Activated CD4-positive, alpha-beta T cell treated with anti-CD3 and anti-CD28 coated beads, Interleukin-2, amount 50 U/mL, for 4 hours (primary cell): ENCODE results near the gene INPP5E.

Experiments
- DNase-seq, 2 experiments: peaks; one replicate each; pipeline ENCODE4 v3.0.0-alpha.2; 2020

The INPP5E gene

DNA sequence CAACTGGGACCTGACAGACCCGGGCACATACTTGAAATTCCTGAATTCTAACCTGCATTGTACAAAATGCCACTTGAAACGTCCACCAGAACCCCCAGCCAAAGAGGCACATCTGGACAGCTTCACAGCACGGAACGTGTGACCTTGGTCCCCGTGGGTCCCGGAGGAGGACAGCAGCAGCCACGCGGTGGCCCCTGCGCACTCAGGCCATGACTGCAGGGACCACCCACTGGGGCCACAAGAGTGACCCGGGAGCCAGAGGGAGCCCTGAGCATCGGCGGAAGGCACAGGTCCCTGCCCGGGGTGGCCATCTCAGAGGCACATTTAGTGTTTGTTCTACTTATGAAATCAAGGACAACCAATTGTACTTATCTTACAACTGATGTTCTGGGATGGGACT is 37.6 kb downstream of the INPP5E start:
- DNase-seq: no peak

DNA sequence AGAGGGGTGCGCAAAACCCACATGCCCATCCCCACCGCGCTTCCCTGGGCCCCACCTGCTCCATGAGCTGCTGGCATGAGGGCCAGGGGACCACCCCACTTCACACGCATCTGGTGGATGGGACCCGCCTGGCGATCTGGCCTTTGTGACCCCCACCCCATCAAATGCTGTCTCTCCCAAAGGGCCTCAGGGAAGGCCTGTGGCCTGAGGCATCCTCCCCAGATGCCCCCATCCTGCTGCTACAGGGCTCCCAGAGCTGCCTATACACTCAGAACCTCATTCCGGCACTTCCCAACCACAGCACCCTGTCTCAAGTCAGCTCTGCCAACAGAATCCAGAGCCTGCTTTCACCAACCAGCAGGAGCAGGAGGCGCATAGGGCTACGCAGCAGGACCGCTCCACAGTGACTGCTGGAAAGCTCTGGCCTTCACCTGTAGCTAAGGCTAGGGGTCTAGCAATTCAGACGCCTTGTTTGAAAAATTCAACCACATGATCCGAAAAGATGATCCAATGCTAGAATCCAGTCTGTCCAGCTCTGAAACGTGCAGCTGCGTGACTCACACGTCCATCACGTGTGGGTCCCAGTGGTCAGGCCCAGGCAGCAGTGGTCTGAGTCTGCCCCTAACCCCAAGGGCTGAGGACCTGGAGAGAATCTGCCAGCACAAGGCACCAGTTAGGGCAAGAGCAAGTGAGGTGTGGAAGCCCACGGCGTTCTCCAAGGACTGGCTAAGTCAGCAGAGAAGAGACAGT is 38.3 kb downstream of the INPP5E start:
- DNase-seq: no peak

DNA sequence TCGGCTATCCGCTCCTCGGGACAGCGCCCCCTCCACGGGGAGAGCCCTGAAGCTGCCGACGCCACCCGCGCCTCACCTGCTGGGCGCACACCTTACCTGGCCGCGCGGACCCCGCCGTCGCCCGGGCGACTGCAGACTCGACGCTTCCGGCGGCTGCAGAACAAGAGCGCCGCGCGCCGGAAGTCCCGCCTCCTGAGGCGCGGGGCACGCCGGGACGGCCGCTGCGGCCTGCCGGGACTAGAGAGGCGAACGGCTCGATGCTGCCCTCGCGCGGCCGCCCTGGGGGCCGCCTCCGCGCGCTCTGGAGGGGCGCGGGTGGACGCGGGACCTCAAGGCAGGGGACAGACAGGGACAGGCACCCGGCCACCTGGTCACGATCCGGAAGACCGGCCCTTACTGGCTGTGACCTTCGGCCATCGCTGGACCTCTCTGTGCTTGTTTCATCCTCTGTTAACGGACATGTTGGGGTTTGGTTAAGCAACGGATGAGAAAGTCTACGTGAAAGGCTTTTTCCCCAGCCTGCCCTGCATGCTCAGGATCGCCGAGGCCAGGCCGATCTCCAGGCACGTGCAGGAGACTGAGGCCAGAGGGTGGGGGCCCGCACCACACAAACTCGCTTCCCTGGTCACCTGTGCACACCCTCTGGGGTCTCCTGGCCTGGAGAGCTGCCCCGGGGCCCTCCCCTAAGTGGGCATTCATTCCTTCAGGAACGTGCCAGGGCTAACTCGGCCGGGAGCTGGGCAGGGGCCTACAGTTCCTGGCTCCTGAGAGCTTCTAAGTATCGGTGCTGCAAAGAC is 39.4 kb downstream of the INPP5E start, which contains the start of gene SNAPC4:
Gene SNAPC4, minus strand, starts transcription at position 133 of the 797 bp plus-strand sequence. CDS start 1,742 bp downstream, outside the sequence.
- DNase-seq: peak; percentile 79 to 80

DNA sequence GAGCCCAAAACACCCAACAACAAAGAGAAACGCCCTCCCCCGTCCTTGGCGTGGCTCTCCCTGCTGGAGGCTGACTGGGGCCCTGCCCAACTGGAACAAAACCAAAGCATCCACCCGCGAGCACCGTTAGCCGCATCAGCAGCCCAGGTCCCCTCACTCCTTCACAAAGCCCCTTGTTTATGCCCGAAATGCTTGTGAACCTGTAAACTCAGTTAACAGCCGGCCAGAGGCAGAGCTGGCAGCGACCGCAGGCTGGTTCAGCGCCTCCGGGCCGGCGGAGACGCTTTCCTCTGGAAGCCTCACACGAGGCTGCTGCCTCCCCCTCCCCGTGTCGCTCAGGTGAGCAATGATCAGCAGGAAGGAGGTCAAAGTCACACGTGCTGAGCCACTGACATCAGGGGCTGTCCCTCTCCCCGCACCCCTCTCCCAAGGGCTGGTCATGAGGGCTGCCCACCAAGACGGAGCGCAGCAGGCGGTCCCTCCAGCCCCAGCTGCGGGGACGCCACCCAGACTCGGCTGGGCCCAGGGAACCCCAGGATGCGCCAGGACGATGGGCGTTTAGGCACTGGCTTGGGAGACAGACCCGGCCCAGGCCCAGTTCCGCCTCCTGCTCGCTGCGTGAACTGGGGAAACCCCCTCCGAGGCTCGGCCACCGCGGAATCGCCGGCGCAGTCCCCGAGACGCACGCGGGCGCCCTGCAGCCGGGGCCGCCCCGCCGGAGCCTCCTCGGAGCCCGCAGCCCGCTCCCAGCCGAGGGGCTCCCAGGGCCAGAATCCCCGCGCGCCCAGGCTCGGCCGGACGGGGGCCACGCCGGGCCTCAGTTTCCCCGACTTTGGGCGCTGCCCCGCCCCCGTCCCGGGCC is 40.2 kb downstream of the INPP5E start:
- DNase-seq: peak; percentile 31 to 33

DNA sequence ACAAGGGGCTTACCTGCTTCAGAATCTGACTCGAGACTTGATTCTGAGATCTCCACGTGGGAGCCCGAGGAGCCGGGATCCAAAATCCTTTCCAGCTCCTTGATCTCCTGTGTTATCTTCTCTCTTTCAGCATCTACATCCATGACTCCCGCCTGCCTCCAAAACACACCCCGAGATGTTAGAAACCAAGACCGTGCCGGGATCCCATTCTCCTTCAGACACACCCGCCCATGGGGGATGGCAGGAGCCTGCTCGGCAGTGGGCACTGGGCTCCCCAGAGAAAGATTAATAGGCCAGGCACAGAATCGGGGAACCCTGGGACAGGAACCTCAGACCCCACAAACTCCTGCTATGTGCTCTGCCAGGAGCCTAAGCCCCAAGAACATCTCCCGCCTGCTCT is 41.4 kb downstream of the INPP5E start:
- DNase-seq: no peak

DNA sequence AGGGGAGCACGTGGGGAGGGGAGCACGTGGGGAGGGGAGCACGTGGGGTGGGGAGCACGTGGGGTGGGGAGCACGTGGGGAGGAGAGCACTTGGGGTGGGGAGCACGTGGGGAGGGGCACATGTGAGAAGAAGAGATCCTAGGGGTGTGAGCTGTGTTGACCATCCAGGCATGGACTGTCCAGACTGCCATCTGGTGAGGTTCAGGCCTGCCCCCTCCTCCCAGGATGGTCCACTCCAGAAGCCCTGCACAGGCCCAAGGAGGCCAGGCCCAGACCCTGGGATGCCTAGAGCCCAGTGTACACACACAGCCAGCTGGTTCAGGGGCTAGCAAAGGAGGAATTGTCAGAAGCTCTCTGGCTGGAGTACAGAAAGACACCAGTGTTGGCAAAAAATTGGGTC is 42.0 kb downstream of the INPP5E start:
- no peak for DNase-seq

DNA sequence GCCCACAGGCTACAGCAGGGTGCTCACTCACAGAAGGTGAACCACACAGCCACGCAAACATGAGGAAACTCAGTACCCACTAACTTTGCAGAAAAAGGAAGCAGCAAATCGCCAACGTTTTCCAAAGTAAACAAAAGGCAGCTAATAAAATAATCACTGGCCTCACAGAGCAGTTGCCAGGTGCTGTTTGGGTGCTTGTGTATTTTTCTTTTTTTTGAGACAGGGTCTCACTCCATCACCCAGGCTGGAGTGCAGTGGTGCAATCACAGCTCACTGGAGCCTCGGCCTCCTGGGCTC is 43.5 kb downstream of the INPP5E start:
- DNase-seq: no peak

DNA sequence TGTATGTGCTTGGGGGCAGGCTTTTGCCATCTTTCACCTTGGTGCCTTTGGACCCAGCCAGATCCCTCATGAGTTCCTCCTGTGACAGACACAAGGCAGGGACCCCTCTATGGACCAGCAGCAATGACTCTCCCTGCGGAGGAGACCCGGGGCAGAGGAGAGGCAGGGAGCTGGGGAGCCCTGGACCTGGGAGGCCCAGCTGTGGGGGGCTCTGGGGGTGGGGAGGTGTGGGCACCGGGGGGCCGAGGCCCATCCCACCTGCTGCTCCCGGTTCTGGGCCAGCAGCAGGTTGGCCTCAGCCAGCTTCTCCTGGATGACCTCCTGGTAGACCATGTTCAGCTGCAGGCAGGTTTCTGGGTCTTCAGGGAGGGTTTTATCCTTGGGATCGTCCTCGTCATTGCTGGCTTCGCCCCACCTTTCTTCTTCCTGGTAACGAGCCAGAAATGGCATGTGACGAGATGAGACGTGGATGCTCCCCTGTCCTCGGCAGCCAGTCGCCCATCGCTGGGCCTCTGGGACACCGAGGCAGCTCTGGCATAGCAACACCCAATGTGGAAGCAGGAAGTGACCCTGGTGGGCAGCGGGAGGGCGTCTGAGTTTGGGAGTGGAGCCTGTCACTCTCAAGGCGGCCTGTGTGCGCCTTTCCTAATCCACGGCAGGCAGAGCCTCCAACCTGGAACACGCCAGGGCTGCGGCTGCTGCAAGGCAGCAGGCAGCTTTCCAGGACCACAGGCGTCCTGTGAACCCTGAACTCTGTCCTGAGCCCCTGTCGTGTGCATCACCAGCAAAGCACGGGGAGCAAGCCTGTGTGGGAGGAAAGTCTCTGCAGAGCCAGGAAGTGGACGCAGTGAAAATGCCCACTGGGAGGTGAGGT is 44.1 kb downstream of the INPP5E start:
- no peak for DNase-seq

DNA sequence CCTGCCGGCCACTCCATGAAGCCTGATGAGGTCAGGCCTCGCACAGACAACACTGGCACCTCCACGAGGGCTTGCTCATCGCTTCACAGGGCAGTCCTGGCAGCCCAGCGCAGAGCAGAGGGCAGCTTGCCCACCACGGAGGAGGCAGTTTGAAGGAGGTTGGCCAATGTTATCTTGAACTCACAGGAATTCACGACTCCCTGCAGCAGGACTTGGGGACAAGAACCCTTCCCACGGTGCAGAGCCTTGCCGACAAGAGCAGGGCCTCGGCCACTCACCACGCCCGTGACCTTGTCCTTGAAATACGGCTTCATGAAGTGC is 44.7 kb downstream of the INPP5E start:
- DNase-seq: no peak

DNA sequence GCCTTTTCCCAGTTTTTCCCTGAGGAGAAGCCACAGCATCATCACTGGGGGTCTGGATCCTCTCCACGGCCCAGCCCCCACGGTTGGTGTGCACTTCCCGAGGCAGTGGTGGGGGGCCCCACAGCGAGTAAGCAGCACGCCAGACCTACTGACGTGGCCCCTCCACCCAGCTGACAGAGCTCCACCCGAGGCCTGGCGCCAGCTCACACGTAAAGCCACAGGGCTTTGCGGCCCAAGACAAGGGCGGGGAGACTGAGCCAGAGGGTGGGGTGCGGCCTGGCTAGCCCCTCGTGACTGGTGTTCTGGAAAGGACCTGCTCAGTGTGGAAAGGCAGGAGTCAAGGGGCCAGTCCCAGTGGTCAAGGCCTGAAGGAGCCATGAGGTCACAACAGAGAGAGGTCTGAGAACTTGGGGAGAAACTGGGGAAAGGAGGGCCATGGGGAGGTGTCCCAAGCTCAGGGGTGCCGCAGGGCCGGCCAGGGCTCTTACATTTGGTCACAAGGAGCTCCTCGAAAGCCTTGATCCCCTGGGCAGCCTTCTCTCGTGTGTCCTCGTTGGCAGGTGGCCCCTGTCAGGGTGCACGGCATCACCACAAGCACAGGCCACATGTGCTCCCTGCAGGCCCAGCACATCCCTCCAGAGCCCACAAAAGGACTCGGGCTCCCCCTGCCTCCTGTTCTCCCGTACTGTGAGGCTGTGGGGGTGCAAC is 45.2 kb downstream of the INPP5E start:
- no peak for DNase-seq

DNA sequence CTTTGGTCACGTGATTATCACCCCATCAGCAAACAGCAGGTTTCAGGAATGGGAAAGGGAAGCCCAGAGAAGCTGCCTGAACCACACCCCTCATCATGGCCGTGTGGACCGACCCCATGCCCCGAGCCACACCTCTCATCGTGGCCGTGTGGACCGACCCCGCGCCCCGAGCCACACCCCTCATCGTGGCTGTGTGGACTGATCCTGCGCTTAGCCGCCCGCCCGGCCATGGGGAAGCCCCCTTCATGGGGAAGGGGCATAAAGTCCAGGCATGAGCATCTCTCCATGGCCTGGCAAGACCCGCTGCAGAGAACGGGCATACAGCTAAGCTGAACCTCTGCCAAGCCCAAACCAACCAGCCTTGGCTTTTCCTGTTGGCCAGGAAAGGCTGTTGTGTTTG is 46.1 kb downstream of the INPP5E start:
- DNase-seq: no peak

DNA sequence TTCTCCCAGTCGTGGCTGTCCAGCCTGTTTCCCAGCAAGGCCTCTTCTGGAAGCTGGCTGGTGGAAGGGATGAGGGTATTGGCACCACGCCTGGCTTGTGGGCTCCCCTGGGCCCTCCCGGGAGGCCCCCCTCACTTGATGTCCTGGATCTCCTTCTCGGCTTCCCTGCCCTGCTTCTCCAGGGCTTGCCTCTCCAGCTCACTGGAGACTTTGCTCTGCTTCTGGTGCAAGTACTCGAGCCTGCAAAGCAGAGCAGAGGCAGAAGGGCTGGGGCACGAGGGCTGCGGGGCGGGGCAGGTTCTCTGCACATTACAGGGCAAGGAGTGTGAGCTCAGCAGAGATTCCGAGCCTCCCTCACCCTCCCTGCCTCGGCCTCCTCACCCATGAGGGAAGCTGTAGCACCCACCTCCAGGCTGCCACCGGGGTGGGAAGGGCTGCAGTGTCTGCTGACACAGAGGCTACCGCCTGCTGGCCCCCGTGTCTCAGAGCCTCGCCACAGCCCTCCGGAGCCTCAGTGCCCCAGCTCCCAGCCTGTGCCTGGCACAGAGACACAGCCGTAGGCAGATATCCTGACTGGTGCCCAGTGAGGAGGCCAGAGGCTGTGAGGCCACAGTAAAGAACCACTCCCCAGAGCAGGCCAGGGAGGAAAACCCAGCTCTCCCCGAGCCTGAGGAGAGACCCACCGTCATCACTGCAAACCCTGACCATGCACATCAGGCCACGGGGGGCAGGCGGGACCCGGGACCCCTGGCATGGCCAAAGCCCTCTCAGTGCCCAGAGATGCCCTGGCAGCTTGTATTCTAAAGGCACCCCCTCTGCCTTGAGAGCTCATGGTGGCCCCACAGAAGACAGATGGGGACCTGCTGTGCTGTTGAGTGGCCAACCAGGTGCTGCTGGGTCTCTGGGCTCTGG is 46.9 kb downstream of the INPP5E start:
- no peak for DNase-seq

DNA sequence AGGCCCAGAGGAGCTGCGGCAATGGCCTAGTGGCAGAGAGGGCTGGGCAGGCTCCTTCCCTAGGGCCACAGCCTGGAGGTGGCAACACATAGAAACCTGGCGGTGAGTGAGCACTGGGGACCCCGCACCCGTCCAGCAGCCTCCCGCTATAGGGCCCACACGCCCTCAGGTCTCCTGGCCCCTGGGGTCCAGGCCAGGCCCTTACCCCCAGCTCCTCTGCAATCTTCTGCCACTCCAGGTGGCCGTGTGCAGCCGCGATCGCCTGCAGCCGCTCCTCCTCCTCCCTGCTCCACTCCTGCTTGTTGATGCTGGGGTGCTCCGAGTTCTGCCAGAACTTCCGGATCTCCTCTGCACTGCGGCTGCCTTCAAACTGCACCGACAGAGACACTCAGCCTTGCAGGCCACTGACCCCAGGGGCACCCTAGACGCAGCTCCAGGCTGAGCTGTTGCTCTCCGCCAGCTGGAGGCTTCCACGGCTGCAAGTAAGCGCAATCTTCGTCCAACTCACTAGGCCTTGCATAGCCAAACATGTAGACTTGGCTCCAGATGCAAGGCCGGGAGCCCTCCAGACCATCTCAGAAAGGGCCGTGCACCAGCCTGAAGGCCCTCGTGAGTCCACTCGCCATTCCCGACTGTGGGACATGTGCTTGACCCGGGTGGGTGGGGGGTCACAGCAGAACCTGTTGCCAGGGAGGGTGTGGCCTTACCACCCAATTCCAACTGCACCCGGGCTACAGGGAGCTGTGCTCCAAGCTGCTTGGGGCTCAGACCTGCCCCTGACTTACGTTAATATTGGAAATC is 47.7 kb downstream of the INPP5E start:
- DNase-seq: no peak

DNA sequence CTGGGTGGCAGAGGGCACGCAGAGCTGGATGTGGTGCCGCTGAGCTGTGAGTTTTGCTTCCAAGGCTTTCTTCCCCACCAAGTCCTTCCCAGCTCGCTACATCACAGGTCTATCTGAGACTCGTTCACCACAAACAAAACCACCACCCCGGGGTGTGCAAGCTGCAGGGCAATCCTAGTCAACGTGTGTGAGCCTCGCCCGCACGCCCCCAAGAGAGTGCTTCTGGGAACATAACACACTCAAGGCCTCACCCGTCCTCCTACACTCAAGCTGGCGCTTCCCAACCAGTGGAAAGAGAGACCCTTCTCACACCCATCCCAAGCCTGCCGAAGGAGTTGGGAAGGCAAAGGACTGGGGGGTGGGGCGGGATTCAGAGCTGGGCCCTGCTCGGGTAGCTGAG is 50.2 kb downstream of the INPP5E start:
- no peak for DNase-seq

DNA sequence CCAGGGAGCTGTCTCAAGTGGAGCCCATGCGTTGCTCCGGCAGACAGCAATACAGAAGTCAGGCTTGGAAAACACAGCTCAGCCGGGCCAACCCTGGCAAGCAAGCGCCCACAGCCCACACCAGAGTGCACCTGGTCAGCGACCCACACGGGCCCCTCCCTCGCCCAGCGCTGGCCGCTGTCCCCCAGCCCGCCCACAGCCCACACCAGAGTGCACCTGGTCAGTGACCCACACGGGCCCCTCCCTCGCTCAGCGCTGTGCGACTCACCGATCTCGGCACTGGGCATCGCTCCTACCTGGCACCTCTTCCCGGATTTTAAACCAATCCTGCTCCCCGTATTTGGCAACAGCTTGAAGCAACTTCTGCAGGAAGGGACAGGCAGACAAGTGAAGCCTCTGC is 52.4 kb downstream of the INPP5E start:
- no peak for DNase-seq

DNA sequence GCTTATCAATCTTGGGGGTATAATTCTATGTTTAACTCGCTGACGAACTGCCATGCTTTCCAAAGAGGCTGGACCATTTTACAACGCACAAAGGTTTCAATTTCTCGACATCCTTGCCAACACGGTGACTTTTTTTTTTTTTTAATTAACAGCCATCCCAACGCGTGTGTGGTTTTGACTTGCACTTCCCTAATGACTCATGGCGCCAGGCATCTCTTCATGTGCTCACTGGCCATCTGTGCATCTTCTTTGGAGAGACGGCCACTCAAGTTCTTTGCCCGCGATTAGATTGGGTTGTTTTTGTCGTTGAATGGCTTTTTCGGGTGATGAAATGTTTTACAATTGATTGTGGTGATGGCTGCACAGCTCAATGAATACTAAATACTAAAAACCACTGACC is 53.6 kb downstream of the INPP5E start:
- DNase-seq: no peak

DNA sequence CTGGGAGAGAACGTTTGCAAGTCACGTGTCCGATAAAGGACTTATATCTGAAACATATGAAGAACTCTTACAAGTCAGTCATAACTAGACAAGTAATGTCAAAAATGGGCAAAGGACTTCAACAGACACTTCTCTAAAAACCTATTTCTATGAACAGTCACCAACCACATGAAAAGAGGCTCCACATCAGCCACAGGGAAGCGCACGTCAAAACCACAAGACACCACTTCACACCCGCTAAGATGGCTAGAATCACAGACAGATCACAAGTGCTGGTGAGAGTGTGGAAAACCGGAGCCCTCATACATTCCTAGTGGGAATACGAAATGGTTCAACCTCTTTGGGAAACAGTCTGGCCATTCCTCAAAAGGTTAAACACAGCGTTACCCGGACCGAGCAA is 54.6 kb downstream of the INPP5E start:
- DNase-seq: peak in 1 of 2 experiments; percentile 30

DNA sequence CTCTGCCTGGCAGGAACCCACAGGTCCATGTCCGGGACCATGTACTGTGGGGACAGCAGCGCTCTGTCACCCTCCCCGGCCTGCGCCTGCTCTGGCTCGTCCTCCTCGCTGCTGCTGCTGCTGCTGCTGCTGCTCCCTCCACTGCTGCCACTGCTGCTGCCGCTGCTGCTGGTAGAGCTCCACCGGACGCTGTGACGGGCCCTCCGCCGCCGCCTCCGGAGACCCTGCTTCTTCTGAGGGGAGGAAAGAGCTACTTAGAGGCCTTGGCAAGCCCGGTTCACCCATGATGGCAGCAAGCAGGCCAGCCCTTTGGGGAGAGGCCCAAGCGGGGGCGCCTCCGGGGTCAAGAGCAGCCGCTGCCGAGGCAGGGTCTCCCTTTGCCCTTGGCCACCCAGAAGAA is 56.2 kb downstream of the INPP5E start:
- DNase-seq: no peak

DNA sequence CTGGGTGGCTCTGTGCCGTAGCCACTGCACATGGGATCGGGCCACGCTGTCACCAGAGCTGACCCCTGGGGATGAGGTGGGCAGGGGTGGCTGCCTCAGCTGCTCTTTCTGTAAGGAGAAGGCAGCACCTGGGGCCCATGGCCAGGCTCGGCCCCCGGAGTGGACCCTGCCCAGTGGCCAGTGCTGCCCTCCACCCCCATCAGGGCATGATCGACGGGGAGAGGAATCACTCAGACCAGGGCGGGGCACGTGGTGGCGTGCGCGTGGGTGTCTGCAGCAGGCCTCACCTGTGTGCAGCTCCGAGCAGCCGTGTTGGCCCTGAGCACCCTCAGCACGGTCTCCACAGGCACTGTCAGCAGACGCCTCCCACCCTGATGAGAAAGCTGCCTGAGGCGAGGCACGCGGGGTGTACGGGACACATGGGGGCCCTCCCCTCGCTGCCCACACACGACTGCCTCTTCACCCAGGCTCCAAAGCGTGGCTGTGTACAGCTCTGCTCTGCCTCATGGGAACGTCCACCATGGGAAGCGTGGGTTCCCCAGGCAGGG is 57.6 kb downstream of the INPP5E start:
- no peak for DNase-seq

DNA sequence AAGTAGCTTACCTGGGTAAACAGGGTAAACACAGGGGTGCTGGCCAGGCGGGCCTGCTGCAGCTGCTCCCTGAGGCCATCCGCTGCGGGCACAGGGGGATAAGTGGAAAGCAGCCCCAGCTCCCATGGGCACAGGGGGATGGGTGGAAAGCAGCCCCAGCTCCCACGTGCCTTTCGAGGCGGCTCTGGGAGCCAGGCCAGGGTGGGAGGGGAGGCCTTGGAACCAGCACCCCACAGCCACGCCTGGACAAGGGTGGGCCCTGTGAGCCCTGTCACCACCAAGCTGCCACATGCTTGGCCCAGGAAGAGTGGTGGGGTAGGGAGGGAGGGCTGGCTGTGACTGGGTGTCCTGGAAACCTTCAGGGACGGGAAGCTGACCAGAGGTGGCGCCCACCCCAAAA is 58.3 kb downstream of the INPP5E start:
- DNase-seq: no peak
